Ectodermal cell (in vitro differentiated cells): ENCODE results near the gene PRPF8.
"Not testable (repeated sequence)": the region's sequence is repeated elsewhere in the genome, so short reads cannot be mapped to it uniquely, and the experiment has no call there.

Experiments
- H3K27ac ChIP-seq: 2 replicates; pipeline ENCODE4 v1.7.0; 2013; ENCODE audit warnings: mild to moderate bottlenecking, low read depth, low read length; ENCODE audit not compliant: insufficient read depth, poor library complexity, severe bottlenecking
- H3K27me3 ChIP-seq: 2 replicates; pipeline ENCODE4 v1.7.0; 2013; ENCODE audit warnings: mild to moderate bottlenecking, low read length; ENCODE audit not compliant: insufficient read depth, control insufficient read depth, poor library complexity, severe bottlenecking
- H3K36me3 ChIP-seq: one replicate; pipeline ENCODE4 v1.7.0; 2013; ENCODE audit warnings: low read length; ENCODE audit not compliant: control insufficient read depth, insufficient read depth
- H3K4me1 ChIP-seq: one replicate; pipeline ENCODE4 v1.7.0; 2013; ENCODE audit warnings: low read length; ENCODE audit not compliant: control insufficient read depth, insufficient read depth
- H3K4me3 ChIP-seq: 2 replicates; pipeline ENCODE4 v1.7.0; 2013; ENCODE audit warnings: low read depth, low read length, control low read depth; ENCODE audit not compliant: insufficient read depth
- H3K9me3 ChIP-seq: 2 replicates; pipeline ENCODE4 v1.7.0; 2013; ENCODE audit warnings: mild to moderate bottlenecking, low read length, moderate library complexity; ENCODE audit not compliant: control insufficient read depth
- WGBS, 2 experiments: methylation state at CpG; one replicate each; pipeline ENCODE4 v1.1.7; 2013; ENCODE audit warnings: missing lambda C conversion rate in 2 of 2; 5-methylcytosine and 5-hydroxymethylcytosine counted together

Gene PRPF8

DNA sequence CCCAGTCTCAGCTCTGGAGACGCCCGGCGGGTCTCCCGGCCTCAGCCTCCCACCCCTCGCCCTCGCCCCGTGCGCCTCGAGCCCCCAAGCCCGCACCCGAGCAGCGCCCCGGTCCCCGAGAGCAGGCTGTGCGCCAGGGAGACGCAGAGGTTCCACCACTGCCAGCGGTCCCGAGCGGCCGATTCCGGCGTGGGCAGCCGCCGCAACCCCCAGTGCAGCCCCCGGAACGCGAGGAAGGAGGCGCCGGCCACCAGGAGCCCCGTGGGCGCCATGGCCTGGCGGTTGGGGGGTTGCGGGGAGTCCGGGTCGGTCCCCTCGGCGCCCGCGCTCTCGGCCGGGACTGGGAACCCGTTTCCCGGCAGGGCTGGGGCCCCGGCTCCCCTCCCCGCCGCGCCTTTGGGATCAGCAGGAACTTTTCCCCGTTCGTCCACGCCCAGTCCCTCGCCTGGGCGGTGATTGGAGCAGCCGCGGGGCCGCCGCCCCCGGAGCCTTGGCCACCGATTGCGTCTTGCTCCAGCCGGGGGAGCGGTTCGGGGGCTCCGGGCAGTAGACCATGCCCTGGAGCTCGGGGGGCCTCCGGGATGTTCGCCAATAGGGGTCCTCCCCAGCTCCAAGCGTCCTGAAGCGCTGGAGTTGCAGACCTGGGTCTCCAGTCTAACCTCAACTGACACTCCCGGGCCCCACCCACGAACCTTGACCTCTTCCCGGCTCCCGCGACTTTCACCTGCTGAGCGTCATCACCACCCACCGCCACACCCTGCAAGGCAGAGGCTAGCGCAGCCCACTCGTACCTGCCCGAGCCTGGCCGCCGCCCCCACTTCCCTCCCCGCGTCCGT is 25.5 kb upstream of the PRPF8 start, which contains the start of gene TLCD2:
Gene TLCD2 (minus strand): TSS at position 407 of the 836 bp plus-strand sequence. CDS start 135 bp downstream, at position 272.
- Histone ChIP-seq H3K27me3 (peaks cover 32% of the 10 kb centered on the region), H3K4me1 (peaks cover 17% of the 10 kb centered on the region), H3K27ac (no peak within 1 kb of the TSS), H3K9me3 (no peaks in the 10 kb centered on the region), H3K4me3 (peak within 1 kb of the TSS; percentile 53), H3K36me3 (no peaks in the 10 kb centered on the region)
- WGBS, 2 experiments = 1% methylated on average over 83 of the region's 83 CpGs

DNA sequence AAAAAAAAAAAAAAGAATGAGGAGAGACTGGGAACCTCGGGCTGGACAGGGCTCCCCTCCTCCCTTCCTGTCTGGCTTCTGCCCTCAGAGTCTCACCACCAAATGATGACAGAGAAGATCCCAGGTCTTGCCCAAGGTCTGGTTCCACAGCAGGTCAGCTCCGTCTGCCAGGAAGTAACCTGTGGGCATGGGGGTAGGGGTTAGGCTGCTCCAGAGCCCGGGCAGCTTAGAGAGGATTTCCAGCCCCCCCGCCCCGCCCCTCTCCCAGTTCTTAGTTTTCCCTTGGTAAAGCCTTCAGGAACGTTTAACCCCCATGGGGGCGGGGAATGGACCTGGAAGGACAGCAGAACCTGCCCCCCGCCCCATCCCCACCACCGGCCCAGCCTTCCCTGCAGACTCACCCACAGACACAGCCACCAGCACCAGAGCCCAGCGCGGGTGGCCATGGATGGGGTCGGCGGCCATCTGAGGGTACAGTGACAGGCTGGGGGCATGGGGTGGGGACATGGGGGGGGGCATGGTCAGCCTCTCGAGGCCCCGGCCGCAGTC is 24.8 kb upstream of the PRPF8 start:
- H3K4me3 ChIP-seq = peak overlapping the region; percentile 53
- 13 to 15% methylated on average over 14 to 16 of the region's 16 CpGs for WGBS, 2 experiments
- peaks cover 29% of the 10 kb centered on the region for H3K27me3 ChIP-seq
- no peaks in the 10 kb centered on the region for H3K36me3 ChIP-seq
- no peaks in the 10 kb centered on the region for H3K9me3 ChIP-seq
- H3K4me1 ChIP-seq = peaks cover 10% of the 10 kb centered on the region
- H3K27ac ChIP-seq = no peak overlapping the region

DNA sequence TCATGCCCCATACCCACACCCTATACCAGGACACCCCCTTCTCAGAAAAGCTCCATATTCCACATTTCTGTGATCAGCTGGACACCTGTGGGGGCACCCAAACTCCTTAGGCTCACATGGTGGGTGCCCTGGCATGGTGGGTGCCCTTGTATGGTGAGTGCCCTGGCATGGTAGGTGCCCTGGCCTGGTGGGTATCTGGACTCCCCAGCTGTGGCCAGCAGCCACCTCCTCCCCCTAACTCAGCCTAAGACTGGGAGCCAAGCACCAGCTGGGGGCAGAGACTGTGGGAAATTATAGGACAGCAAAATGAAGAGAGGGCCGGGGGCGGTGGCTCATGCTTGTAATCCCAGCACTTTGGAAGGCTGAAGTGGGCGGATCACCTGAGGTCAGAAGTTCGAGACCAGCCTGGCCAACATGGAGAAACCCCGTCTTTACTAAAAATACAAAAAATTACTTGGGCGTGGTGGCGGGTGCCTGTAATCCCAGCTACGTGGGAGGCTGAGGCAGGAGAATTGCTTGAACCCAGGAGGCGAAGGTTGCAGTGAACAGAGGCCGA is 24.2 kb upstream of the PRPF8 start:
- H3K4me1 ChIP-seq, H3K27ac ChIP-seq, H3K9me3 ChIP-seq, H3K4me3 ChIP-seq, H3K36me3 ChIP-seq: not testable (repeated sequence)
- peaks cover 29% of the 10 kb centered on the region for H3K27me3 ChIP-seq
- WGBS, 2 experiments = 91 to 92% methylated on average over 10 of the region's 10 CpGs

DNA sequence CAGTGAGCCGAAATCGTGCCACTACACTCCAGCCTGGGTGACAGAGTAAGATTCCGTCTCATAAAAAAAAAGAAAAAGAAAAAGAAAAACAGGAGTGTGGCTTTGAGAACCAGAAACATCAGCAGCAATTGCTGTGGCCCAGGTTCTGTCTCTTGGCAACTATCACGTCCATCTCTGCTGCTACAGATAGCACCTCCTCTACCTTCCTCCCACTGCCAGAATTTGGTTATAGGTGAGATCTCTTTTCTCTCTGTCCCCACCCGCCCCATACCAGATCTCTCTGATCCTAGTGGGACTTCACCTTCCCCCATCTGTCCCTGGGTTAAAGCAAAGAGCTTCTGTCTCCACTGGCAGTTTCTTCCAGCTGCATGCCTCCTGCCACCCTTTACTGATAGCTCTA is 22.4 kb upstream of the PRPF8 start:
- Histone ChIP-seq H3K4me1 (no peaks in the 10 kb centered on the region), H3K27me3 (peaks cover 29% of the 10 kb centered on the region), H3K27ac (no peak overlapping the region), H3K36me3 (no peaks in the 10 kb centered on the region), H3K9me3 (no peaks in the 10 kb centered on the region), H3K4me3 (no peak overlapping the region)
- WGBS, 2 experiments = 83 to 91% methylated on average over 5 of the region's 5 CpGs

DNA sequence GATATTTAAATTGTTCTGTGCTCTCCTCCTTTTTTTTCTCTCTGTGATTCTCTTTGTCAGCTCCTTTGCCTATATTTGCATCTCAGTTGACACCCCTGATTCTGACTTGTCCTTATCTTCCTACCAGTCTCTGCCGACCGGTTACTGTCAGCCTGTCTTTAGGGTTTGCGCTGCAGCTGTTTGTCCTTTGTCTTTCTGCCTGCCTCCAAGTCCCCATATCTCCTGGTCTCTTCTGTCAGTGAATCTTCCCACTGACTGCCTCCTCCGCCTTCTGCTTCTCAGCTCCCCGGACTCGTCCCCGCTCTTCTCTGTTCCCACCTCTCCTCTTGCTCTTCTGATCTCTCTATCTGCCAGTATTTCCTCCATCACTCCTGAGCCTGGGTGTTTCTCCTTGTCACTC is 20.3 kb upstream of the PRPF8 start:
- no peaks in the 10 kb centered on the region for H3K4me1 ChIP-seq
- no peak overlapping the region for H3K4me3 ChIP-seq
- WGBS, 2 experiments = 84 to 85% methylated on average over 7 of the region's 7 CpGs
- H3K27me3 ChIP-seq = peaks cover 13% of the 10 kb centered on the region
- no peak overlapping the region for H3K27ac ChIP-seq
- H3K9me3 ChIP-seq = no peaks in the 10 kb centered on the region
- no peaks in the 10 kb centered on the region for H3K36me3 ChIP-seq

DNA sequence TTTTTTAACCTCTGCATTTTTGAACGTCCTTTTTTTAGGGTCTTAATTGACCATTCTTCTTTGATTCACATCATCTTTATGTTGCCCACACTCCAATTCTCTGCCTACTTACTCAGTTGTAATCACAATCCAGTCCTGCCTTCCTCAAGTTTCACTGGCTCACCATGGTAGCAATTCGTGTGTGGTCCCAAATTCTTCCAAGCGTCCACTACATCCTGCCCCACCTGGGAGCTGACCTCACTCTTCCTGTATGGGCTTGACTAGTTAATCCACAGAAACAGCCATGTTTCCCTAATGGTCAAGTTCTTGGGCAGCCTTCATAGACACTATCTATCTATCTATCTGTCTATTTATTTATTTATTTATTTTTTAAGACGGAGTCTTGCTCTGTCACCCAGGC is 18.4 kb upstream of the PRPF8 start:
- no peaks in the 10 kb centered on the region for H3K36me3 ChIP-seq
- no peaks in the 10 kb centered on the region for H3K9me3 ChIP-seq
- no peak overlapping the region for H3K27ac ChIP-seq
- no peaks in the 10 kb centered on the region for H3K4me1 ChIP-seq
- 68 to 77% methylated on average over 3 of the region's 4 CpGs for WGBS, 2 experiments
- no peak overlapping the region for H3K4me3 ChIP-seq
- no peaks in the 10 kb centered on the region for H3K27me3 ChIP-seq

DNA sequence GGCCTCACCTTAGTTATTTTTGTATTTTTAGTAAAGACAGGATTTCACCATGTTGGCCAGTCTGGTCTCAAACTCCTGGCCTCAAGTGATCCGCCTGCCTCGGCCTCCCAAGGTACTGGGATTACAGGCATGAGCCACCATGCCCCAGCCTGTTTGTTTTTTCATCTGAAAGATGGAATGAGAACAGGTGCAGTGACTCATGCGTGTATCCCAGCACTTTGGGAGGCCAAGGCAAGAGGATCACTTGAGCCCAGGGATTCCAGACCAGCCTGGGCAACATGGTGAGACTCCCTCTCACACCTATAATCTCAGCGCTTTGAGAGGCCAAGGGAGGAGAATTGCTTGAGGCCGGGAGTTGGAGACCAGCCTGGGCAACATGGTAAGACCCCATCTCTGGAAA is 15.2 kb upstream of the PRPF8 start:
- 84 to 94% methylated on average over 5 of the region's 5 CpGs for WGBS, 2 experiments
- not testable (repeated sequence) for H3K27me3 ChIP-seq

DNA sequence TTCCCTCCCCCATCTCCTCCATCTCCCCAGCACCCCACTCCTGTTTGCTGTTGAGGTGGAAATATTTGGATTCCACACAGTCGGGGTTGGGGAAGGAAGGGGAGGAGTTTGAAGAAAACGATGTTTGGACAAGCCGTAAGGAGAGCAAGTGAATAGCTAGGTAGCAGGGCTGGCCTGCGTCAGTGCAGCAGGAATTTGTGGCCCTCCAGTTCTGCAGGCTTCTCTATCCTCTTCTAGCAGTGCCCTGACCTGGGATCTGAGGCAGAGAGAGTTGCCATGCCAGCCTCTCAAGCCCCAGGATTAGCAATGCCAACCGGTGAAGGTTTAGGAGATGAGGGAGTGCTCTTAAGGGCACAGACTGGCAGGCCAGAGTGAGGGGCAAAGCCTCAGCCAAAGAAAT is 13.0 kb upstream of the PRPF8 start:
- Histone ChIP-seq H3K4me1 (no peaks in the 10 kb centered on the region), H3K4me3 (no peak overlapping the region), H3K36me3 (no peaks in the 10 kb centered on the region), H3K27me3 (no peaks in the 10 kb centered on the region), H3K27ac (no peak overlapping the region), H3K9me3 (no peaks in the 10 kb centered on the region)
- WGBS, 2 experiments = 79% methylated on average over 5 of the region's 5 CpGs

More for the DNA sequence above, 15.2 kb upstream of the PRPF8 start:
- H3K9me3 ChIP-seq, H3K27ac ChIP-seq, H3K4me3 ChIP-seq, H3K4me1 ChIP-seq, H3K36me3 ChIP-seq: not testable (repeated sequence)

DNA sequence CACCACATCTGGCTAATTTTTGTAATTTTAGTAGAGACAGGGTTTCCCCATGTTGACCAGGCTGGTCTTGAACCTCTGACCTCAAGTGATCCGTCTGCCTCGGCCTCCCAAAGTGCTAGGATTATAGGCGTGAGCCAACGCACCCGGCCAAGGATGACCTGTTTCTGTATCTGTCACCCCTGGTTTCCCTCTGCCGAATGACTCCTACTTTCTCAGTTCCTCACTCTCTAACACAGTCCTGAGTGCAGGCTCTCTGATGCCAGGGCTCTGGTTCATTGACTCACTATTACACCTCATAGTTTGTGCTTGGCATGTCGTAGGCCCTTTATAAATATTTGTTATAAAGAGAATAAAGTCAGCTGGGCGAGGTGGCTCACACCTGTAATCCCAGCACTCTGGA is 10.7 kb upstream of the PRPF8 start:
- H3K9me3 ChIP-seq = no peaks in the 10 kb centered on the region
- 92 to 93% methylated on average over 8 of the region's 8 CpGs for WGBS, 2 experiments

DNA sequence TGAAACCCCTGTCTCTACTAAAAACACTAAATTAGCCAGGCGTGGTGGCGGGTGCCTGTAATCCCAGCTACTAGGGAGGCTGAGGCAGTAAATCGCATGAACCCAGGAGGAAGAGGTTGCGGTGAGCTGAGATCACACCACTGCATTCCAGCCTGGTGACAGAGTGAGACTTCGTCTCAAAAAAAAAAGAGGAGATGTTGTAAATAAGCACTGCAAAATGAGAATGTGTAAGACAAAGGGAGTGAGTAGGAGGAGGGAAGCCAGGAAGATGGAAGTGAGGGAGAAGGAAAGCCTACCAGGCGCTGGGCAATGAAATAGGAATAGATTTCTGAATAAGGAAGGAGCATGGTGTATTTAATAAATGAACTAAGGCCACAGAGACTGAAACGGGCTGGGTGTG is 8.7 kb upstream of the PRPF8 start:
- H3K36me3 ChIP-seq = no peaks in the 10 kb centered on the region
- no peak overlapping the region for H3K4me3 ChIP-seq
- no peak overlapping the region for H3K27ac ChIP-seq
- no peaks in the 10 kb centered on the region for H3K4me1 ChIP-seq
- no peaks in the 10 kb centered on the region for H3K9me3 ChIP-seq
- H3K27me3 ChIP-seq = no peaks in the 10 kb centered on the region
- 85% methylated on average over 7 of the region's 7 CpGs for WGBS, 2 experiments

More for the DNA sequence above, 10.7 kb upstream of the PRPF8 start:
- no peak overlapping the region for H3K4me3 ChIP-seq
- H3K27me3 ChIP-seq = no peaks in the 10 kb centered on the region
- no peaks in the 10 kb centered on the region for H3K36me3 ChIP-seq
- no peaks in the 10 kb centered on the region for H3K4me1 ChIP-seq
- H3K27ac ChIP-seq = no peak overlapping the region
